ENCODE measurements around the gene LGR6.

Gene LGR6

GRCh38 chr1:202221911-202222909, 28.6 kb downstream of the LGR6 start (continued):
- TF ChIP-seq PRDM6 (tag by site-specific recombination; IDR thresholded peaks at IDR 0.05) (no peak), ZNF184 (tag by site-specific recombination; IDR thresholded peaks at IDR 0.05) (0 out of 2 replicates have a peak, but pooled peaks have one; percentile 53), ZNF664 (tag by site-specific recombination; IDR thresholded peaks at IDR 0.05) (no peak), PRDM10 (tag by site-specific recombination; IDR thresholded peaks at IDR 0.05) (peak; percentile 30; the same call in 1 of the 2 replicates), FEZF1 (tag by site-specific recombination; IDR thresholded peaks at IDR 0.05) (peak; percentile 42; the same call in 1 of the 2 replicates), SCRT2 (tag by site-specific recombination; IDR thresholded peaks at IDR 0.05) (no peak), ZFP41 (tag by site-specific recombination; IDR thresholded peaks at IDR 0.05; ENCODE audit: borderline replicate concordance) (no peak), ZBTB20 (tag by site-specific recombination; IDR thresholded peaks at IDR 0.05) (peak; percentile 59), ZNF324 (tag by site-specific recombination; IDR thresholded peaks at IDR 0.05) (peak; percentile 69; the same call in 1 of the 2 replicates), AEBP2 (tag by site-specific recombination; IDR thresholded peaks at IDR 0.05; ENCODE audit: borderline replicate concordance) (no peak), ELK4 (IDR thresholded peaks at IDR 0.05; ENCODE audit: borderline replicate concordance, low read depth, low read length) (no peak), WT1 (tag by site-specific recombination; IDR thresholded peaks at IDR 0.05) (peak; percentile 75), YY1 (tag by site-specific recombination; IDR thresholded peaks at IDR 0.05) (no peak), ZNF23 (tag by site-specific recombination; IDR thresholded peaks at IDR 0.05; ENCODE audit: borderline replicate concordance) (no peak), ZNF639 (tag by site-specific recombination; IDR thresholded peaks at IDR 0.05) (no peak), ZNF548 (tag by site-specific recombination; IDR thresholded peaks at IDR 0.05) (no peak), ZSCAN16 (tag by site-specific recombination; IDR thresholded peaks at IDR 0.05) (no peak), ZNF510 (tag by site-specific recombination; IDR thresholded peaks at IDR 0.05; ENCODE audit: insufficient replicate concordance) (no peak), ZNF18 (tag by site-specific recombination; IDR thresholded peaks at IDR 0.05) (no peak), GFI1B (tag by site-specific recombination; IDR thresholded peaks at IDR 0.05) (no peak), ZNF660 (tag by site-specific recombination; IDR thresholded peaks at IDR 0.05) (peak; percentile 99), ZNF239 (tag by site-specific recombination; IDR thresholded peaks at IDR 0.05) (no peak), YY2 (tag by site-specific recombination; IDR thresholded peaks at IDR 0.05) (no peak), ZNF335 (tag by site-specific recombination; conservative IDR thresholded peaks at IDR 0.05) (no peak), ZNF416 (tag by site-specific recombination; IDR thresholded peaks at IDR 0.05) (no peak), GLI2 (tag by site-specific recombination; IDR thresholded peaks at IDR 0.05; ENCODE audit: borderline replicate concordance, low read depth) (peak; percentile 45; the same call in 1 of the 2 replicates), GLIS2 (tag by site-specific recombination; IDR thresholded peaks at IDR 0.05) (peak; percentile 59), HOXC10 (CRISPR knock-in tag; IDR thresholded peaks at IDR 0.05) (no peak), HOXD13 (CRISPR knock-in tag; IDR thresholded peaks at IDR 0.05; ENCODE audit: borderline replicate concordance) (no peak)
